GM10266 (cell line): ENCODE results near the gene ZNF823.
"Not testable (repeated sequence)": the region's sequence is repeated elsewhere in the genome, so short reads cannot be mapped to it uniquely, and the experiment has no call there.

Experiments
- DNase-seq: peaks from one replicate; pipeline ENCODE4 v3.0.0; 2012; ENCODE audit errors: extremely low spot score
- CTCF ChIP-seq: IDR thresholded peaks from 2 replicates; pipeline ENCODE4 v1.5.1; 2012; ENCODE audit warnings: mild to moderate bottlenecking, low read depth; ENCODE audit not compliant: control insufficient read depth, insufficient read depth; ENCODE audit errors: missing control alignments

Gene ZNF823

GRCh38 chr19:11692127-11692790 lies 46.5 kb downstream of the ZNF823 start:
- no peak for DNase-seq
- TF ChIP-seq CTCF: no peak

DNA sequence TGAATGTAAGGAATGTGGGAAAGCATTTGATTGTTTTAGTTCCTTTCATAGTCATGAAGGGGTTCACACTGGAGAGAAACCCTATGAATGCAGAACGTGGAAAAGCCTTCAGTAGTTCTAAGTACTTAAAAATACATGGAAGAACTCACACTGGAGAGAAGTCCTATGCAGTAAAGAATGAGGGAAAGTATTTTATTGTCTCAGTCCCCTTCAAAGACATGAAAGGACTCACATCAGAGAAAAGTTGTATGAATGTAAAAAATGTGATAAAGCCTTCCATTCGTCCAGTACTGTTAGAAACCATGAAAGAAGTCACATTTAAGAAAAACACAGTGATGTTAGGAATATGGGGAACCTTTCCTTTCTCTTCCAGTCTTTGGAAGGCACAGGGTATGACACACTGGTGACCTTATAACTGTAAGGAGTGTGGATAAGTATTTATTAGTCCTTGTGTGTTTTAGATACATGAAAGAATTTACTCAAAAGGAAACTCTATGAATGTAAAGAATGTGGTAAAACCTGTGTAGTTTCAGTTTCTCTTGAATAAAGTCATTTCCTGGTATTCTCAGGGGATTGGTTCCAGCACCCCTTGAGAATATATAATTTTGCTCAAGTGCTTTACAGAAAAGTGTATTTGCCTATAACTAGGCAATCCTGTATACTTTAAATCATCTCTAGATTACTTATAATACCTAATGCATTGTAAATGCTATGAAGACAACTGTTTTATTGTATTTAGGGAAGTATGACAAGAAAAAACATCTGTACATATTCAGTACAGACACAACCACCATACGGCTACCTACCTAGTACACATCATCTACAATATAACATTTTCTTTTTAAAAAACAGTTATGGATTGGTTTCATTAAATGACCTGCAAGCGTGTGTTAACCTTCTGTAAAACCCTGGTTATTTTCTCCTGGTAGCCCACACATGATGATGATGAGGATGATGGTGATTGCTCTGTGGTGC lies 52.8 kb downstream of the ZNF823 start:
- peak; percentile 36 for DNase-seq
- no peak for TF ChIP-seq CTCF

DNA sequence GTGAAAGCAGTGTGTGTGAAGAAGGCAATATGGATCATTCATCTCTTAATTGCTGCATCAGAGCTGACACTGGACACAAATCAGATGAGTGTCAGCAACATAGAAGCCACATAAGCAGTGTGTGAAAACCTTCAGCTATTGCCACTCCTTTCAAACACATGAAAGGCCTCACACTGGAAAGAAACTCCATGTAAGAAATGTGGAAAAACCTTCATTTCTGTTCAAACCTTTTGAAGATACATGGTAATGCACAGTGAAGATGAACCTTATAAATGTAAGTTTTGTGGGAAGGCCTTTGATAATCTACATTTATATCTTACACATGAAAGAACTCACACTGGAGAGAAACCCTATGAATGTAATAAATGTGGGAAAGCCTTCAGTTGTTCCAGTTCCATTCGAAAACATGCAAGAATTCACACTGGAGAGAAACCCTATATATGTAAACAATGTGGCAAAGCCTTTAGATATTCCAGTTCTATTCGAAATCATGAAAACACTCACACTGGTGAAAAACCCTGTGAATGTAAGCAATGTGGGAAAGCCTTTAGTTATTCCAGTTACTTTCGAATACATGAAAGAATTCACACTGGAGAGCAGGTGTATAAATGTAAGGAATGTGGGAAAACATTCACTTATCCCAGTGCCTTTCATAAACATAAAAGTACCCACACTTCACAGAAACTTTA lies 53.6 kb downstream of the ZNF823 start:
- DNase-seq: no peak
- no peak for TF ChIP-seq CTCF

DNA sequence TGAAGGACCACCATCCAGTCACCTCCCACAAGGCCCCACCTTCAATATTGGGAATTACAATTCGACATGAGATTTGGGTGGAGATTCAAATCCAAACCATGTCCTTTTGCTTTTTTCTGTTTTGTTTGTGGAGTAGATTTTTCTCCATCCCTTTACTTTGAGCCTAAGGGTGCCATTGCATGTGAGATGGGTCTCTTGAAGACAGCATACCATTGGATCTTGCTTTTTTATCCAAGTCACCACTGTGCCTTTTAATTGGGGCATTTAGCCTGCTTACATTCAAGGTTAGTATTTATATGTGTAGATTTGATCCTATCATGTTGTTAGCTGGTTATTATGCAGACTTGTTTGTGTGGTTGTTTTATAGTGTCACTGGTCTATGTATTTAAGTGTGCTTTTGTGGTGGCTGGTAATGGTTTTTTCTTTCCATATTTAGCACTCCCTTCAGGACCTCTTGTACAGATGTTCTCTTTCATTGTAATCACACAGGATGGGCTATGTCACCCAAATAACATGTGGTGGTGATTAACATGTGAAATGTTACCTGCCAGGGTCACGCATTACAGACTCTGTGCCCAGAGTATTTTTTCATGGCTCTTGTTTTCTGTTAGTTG lies 58.0 kb downstream of the ZNF823 start:
- TF ChIP-seq CTCF: no peak
- DNase-seq: no peak

- no peak for TF ChIP-seq CTCF
- no peak for DNase-seq
Observed at GRCh38 chr19:11678504-11678903, 60.2 kb downstream of the ZNF823 start.

GRCh38 chr19:11676661-11677600 lies 61.8 kb downstream of the ZNF823 start:
- not testable (repeated sequence) for DNase-seq

DNA sequence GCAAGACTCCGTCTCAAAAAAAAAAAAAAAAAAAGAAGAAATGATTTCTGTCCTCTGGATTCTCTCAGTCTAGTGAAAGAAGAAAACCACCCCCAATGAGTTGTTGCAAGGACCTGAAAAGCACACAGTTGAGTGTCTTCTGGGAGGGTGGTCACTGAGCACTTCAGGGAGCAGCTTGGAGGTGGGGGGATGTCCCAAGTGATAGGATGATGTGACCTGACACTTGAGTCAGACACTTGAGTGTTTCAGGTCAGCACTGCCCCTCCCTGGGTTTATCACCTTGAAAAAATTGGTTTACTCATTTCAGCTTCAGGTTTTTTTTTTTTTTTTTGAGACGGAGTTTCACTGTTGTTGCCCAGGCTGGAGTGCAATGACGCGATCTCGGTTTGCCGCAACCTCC lies 63.2 kb downstream of the ZNF823 start:
- no peak for TF ChIP-seq CTCF
- DNase-seq: no peak
